ENCODE results near the gene CFLAR. TPM values are rescaled to one million over a fixed set of nuclear protein-coding genes. Genes with fewer than 3 reads are reported as not detected.

Gene CFLAR
- polyA plus RNA-seq, 1 of the 3 experiments (the other 2 are of a cell fraction), result 23.7 TPM

GRCh38 chr2:201172279-201172678 is 56.3 kb downstream of the CFLAR start:
- no peak overlapping the region for H3K4me2 ChIP-seq
- no peak overlapping the region for H3K27ac ChIP-seq (ENCODE audit: low read depth in 2 of 2, low read length in 1 of 2)
- CTCF ChIA-PET, result interaction anchor here (0.6 to 4.6 kb wide), 3 partner anchors 13 to 1701 kb away, joined by 3 to 23 read pairs (median 3); no protein-coding TSS in a partner anchor
- no peak overlapping the region for H3K4me3 ChIP-seq (ENCODE audit: low read depth in 2 of 2, low read length in 1 of 2)
- no peak for DNase-seq
- no peaks in the 10 kb centered on the region for H3K4me1 ChIP-seq (ENCODE audit: control insufficient read depth in 1 of 2, insufficient read depth in 2 of 2, low read depth in 1 of 2, low read length in 1 of 2)
- H3K36me3 ChIP-seq (replicated peaks in 1 of 2; ENCODE audit: control insufficient read depth in 1 of 2, insufficient read depth in 2 of 2, low read length in 1 of 2), result peaks cover 0 to 6% of the 10 kb centered on the region in 2 experiments
- H3K9me3 ChIP-seq, result no peaks in the 10 kb centered on the region
- H3F3A ChIP-seq (replicated peaks; ENCODE audit: insufficient read depth), result peaks cover 21% of the 10 kb centered on the region
- no peak for TF ChIP-seq USF1 (IDR thresholded peaks at IDR 0.05; ENCODE audit: borderline replicate concordance, low read depth)
- TF ChIP-seq REST (IDR thresholded peaks at IDR 0.05; ENCODE audit: low read depth, low read length), result no peak
- TF ChIP-seq PBX3 (IDR thresholded peaks at IDR 0.05), result no peak
- TF ChIP-seq FOXM1 (IDR thresholded peaks at IDR 0.05; ENCODE audit: low read depth), result no peak
- TF ChIP-seq USF2 (IDR thresholded peaks at IDR 0.05; ENCODE audit: borderline replicate concordance, low read depth, low read length), result no peak
- no peak for TF ChIP-seq YY1 (IDR thresholded peaks at IDR 0.05; ENCODE audit: low read depth)
- no peak for TF ChIP-seq GATA2 (CRISPR knock-in tag; IDR thresholded peaks at IDR 0.05)
- TF ChIP-seq SMC3 (IDR thresholded peaks at IDR 0.05; ENCODE audit: low read depth, low read length), result no peak
- H4K20me1 ChIP-seq (ENCODE audit: insufficient read depth), result no peaks in the 10 kb centered on the region
- H3K9me2 ChIP-seq, result no peaks in the 10 kb centered on the region
- H3K79me2 ChIP-seq (ENCODE audit: insufficient read depth), result no peaks in the 10 kb centered on the region
- no peaks in the 10 kb centered on the region for H3K27me3 ChIP-seq (ENCODE audit: insufficient read depth)
- POLR2A ChIA-PET, result no interaction called here
- no peak overlapping the region for H2AFZ ChIP-seq (ENCODE audit: low read depth)
- no peak overlapping the region for H3K9ac ChIP-seq
- 63% methylated on average over 2 of the region's 2 CpGs for WGBS (ENCODE audit: low lambda C conversion rate)

- H3F3A ChIP-seq (replicated peaks; ENCODE audit: insufficient read depth), result peaks cover 12% of the 10 kb centered on the region
Measured at GRCh38 chr2:201174687-201175086, 58.7 kb downstream of the CFLAR start.

More at GRCh38 chr2:201174687-201175086, 58.7 kb downstream of the CFLAR start:
- no peak overlapping the region for H2AFZ ChIP-seq (ENCODE audit: low read depth)
- H3K79me2 ChIP-seq (ENCODE audit: insufficient read depth), result no peaks in the 10 kb centered on the region
- ChIA-PET POLR2A (no interaction called here), CTCF (interaction anchor here (1.0 kb wide), 1 partner anchor 17 kb away, joined by 3 read pairs; no protein-coding TSS in a partner anchor)
- H3K36me3 ChIP-seq (replicated peaks in 1 of 2; ENCODE audit: control insufficient read depth in 1 of 2, insufficient read depth in 2 of 2, low read length in 1 of 2), result no peaks in the 10 kb centered on the region
- no peak for DNase-seq
- TF ChIP-seq RXRA (IDR thresholded peaks at IDR 0.05; ENCODE audit: borderline replicate concordance, low read depth) (no peak), USF2 (IDR thresholded peaks at IDR 0.05; ENCODE audit: borderline replicate concordance, low read depth, low read length) (no peak), GABPA (IDR thresholded peaks at IDR 0.05; ENCODE audit: low read depth) (no peak)
- H3K27me3 ChIP-seq (ENCODE audit: insufficient read depth), result no peaks in the 10 kb centered on the region
- no peaks in the 10 kb centered on the region for H3K9me3 ChIP-seq
- no peaks in the 10 kb centered on the region for H4K20me1 ChIP-seq (ENCODE audit: insufficient read depth)
- no peak overlapping the region for H3K4me2 ChIP-seq
- no peaks in the 10 kb centered on the region for H3K9me2 ChIP-seq
- no peaks in the 10 kb centered on the region for H3K4me1 ChIP-seq (ENCODE audit: control insufficient read depth in 1 of 2, insufficient read depth in 2 of 2, low read depth in 1 of 2, low read length in 1 of 2)
- 100% methylated on average over 1 of the region's 1 CpG for WGBS (ENCODE audit: low lambda C conversion rate)
- H3K27ac ChIP-seq (ENCODE audit: low read depth in 2 of 2, low read length in 1 of 2), result no peak overlapping the region
- H3K9ac ChIP-seq, result no peak overlapping the region
- no peak overlapping the region for H3K4me3 ChIP-seq (ENCODE audit: low read depth in 2 of 2, low read length in 1 of 2)

Measured in SK-N-SH (cell line).